RWPE2 (cell line): ENCODE results near the gene MRPS34.

Experiments
- ATAC-seq: fragments of 200-7000 bp; cut with Tn5 transposase; 3 replicates; pipeline ENCODE4 v1.9.1; 2021; ENCODE audit warnings: low read depth
- DNase-seq: peaks from one replicate; pipeline ENCODE4 v3.0.0-alpha.2; 2020; ENCODE audit warnings: low spot score
- H3K27ac ChIP-seq: fragments of 450-650 bp; 2 replicates; pipeline ENCODE4 v1.5.1; 2017; ENCODE audit warnings: mild to moderate bottlenecking; ENCODE audit not compliant: poor library complexity, severe bottlenecking
- H3K27me3 ChIP-seq: fragments of 250-450 bp; sonication (Bioruptor Pico); 2 replicates; pipeline ENCODE4 v1.5.1; 2021; ENCODE audit warnings: mild to moderate bottlenecking, moderate library complexity; ENCODE audit not compliant: insufficient read depth, poor library complexity, severe bottlenecking
- H3K36me3 ChIP-seq: fragments of 250-450 bp; sonication (Bioruptor Pico); 2 replicates; pipeline ENCODE4 v1.5.1; 2020; ENCODE audit warnings: low read depth, mild to moderate bottlenecking, moderate library complexity
- H3K4me1 ChIP-seq: fragments of 250-450 bp; sonication (Bioruptor Pico); 2 replicates; pipeline ENCODE4 v1.5.1; 2021; ENCODE audit warnings: mild to moderate bottlenecking, moderate library complexity; ENCODE audit not compliant: insufficient read depth, poor library complexity, severe bottlenecking
- H3K4me3 ChIP-seq: fragments of 250-450 bp; sonication (Bioruptor Pico); 2 replicates; pipeline ENCODE4 v1.5.1; 2021; ENCODE audit warnings: mild to moderate bottlenecking, moderate library complexity; ENCODE audit not compliant: severe bottlenecking
- H3K9me3 ChIP-seq: fragments of 250-450 bp; sonication (Bioruptor Pico); 2 replicates; pipeline ENCODE4 v1.5.1; 2021; ENCODE audit warnings: mild to moderate bottlenecking, moderate library complexity; ENCODE audit not compliant: severe bottlenecking
- CTCF ChIP-seq: fragments of 450-650 bp; IDR thresholded peaks from one replicate; pipeline ENCODE4 v1.5.1; 2017; ENCODE audit warnings: mild to moderate bottlenecking, moderate library complexity; ENCODE audit not compliant: poor library complexity, severe bottlenecking

Gene MRPS34

GRCh38 chr16:1752853-1753252 is 20.1 kb downstream of the MRPS34 start:
- H3K27me3 ChIP-seq = no peaks in the 10 kb centered on the region
- ATAC-seq = no peak
- H3K36me3 ChIP-seq = peaks cover 41% of the 10 kb centered on the region
- TF ChIP-seq CTCF = no peak
- no peak for DNase-seq
- H3K4me3 ChIP-seq = no peak overlapping the region
- peaks cover 10% of the 10 kb centered on the region for H3K4me1 ChIP-seq
- H3K9me3 ChIP-seq = no peaks in the 10 kb centered on the region
- H3K27ac ChIP-seq = no peak overlapping the region

DNA sequence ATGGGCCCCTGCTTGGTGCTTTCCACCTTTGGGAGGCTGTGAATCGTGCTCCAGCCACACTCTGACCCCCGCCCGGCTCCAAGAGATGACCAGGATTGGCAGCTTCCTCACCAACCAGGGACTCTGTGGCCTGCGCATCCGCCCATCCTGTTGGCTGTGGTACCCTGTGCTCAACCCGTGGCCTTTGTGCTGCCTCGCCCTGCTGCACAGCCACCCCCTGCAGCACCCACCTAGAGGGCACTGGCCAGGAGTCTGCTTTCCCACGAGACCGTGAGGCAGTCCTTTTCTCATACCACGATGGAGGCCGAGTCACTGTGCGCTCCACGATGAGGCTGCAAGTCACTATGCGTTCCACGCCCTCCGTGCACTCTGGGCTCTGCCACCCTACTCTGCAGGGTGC is 21.0 kb downstream of the MRPS34 start:
- H3K36me3 ChIP-seq = peaks cover 46% of the 10 kb centered on the region
- no peaks in the 10 kb centered on the region for H3K9me3 ChIP-seq
- DNase-seq (no peak), ATAC-seq (no peak)
- TF ChIP-seq CTCF = no peak
- no peaks in the 10 kb centered on the region for H3K27me3 ChIP-seq
- H3K4me1 ChIP-seq = peaks cover 12% of the 10 kb centered on the region
- H3K4me3 ChIP-seq = no peak overlapping the region
- H3K27ac ChIP-seq = no peak overlapping the region

DNA sequence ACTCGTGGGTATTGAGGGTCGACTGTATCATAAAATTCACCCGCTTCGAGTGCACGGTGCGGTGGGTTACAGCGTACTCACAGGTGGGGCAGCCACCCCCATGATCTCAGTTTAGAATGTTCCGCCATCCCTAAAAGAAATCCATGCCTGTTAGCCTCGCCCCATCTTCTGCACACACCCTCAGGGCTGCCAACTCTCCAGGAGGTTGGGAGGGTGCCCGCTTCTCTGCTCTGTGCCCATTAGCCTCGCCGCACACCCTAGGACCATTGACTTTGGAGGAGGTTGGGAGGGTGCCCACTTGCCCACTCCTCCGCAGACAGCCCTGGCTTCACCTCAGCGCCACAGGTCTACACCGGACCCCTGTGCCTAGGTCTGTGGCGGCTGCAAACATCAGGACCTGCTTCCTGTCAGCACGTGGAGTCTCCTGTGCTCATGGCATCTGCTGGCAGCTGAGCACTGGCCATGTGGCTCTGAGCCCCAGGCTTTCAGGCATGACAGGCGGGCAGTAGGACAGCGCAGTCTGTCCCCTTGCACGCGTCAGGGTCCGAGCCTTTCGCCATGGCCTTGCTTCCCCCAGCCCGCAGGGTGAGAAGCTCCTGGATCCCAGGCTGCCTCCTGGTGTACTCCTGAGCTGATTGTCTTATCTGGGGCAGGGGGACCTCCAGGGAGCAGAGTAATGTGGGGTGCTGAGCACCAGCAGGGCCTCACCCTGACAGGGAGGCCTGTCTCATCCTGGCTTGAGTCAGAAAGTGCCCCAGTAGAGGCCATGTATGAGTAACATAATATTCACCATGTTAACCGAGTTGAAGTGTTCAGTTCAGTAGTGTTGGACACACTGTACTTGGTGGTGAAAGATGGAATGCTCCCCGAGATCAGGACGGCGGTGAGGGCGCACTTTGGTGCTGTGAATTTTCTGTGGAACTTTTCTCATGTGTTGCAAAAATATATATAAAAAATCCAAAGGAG is 23.5 kb downstream of the MRPS34 start:
- Histone ChIP-seq H3K4me1 (peaks cover 23% of the 10 kb centered on the region), H3K4me3 (no peak overlapping the region), H3K9me3 (no peaks in the 10 kb centered on the region), H3K27me3 (no peaks in the 10 kb centered on the region), H3K36me3 (peaks cover 45% of the 10 kb centered on the region), H3K27ac (no peak overlapping the region)
- DNase-seq (no peak), ATAC-seq (no peak)
- no peak for TF ChIP-seq CTCF

- H3K4me3 ChIP-seq = no peak overlapping the region
- H3K27ac ChIP-seq = no peak overlapping the region
- no peaks in the 10 kb centered on the region for H3K9me3 ChIP-seq
- H3K4me1 ChIP-seq = peaks cover 20% of the 10 kb centered on the region
- ATAC-seq (no peak), DNase-seq (no peak)
- no peak for TF ChIP-seq CTCF
- no peaks in the 10 kb centered on the region for H3K27me3 ChIP-seq
- peaks cover 32% of the 10 kb centered on the region for H3K36me3 ChIP-seq
Measured at GRCh38 chr16:1747934-1748333, 25.0 kb downstream of the MRPS34 start.

- peaks cover 26% of the 10 kb centered on the region for H3K36me3 ChIP-seq
- no peaks in the 10 kb centered on the region for H3K9me3 ChIP-seq
- ATAC-seq = no peak
- H3K27me3 ChIP-seq = no peaks in the 10 kb centered on the region
- TF ChIP-seq CTCF = no peak
- DNase-seq = no peak
- peak overlapping the region; percentile 80 for H3K27ac ChIP-seq
- peaks cover 20% of the 10 kb centered on the region for H3K4me1 ChIP-seq
- H3K4me3 ChIP-seq = no peak overlapping the region
Measured at GRCh38 chr16:1746693-1747195, 26.2 kb downstream of the MRPS34 start.
